ENCODE measurements around the gene MALSU1.
"Not testable (repeated sequence)": the region's sequence is repeated elsewhere in the genome, so short reads cannot be mapped to it uniquely, and the experiment has no call there.

Gene MALSU1

DNA sequence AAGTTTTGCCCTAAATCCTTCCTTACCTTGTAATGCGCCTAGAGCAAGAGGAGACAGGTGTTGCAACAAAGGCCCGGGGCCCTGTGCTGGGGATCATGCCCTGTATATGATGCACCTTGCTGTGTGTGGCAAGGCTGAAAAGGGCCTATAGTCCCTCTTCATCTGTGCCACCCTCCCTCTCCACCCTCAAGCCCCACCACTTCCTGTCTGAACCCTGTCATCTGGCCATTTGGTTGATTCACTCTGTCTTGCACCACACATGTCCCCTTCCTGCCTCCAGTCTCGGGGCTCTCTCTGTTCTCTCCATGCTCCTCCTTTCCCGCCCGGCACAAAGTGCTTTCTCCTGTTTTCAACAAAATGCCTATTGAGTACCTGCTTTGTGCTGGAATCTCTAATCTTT is 11.5 kb upstream of the MALSU1 start:
- no peak for DNase-seq

DNA sequence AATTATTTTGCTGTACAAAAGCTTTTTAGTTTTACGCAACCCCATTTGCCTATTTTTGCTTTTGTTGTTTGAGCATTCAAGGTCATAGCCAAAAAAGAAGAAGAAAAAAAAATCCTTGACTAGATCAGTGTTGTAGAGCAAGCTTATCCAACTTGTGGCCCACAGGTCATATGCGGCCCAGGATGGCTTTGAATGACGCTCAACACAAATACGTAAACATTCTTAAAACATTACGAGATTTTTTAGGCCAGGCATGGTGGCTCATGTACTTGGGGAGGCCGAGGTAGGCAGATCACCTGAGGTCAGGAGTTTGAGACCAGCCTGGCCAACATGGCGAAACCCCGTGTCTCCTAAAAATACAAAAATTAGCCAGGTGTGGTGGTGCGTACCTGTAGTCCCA is 8.1 kb upstream of the MALSU1 start:
- DNase-seq: no peak

DNA sequence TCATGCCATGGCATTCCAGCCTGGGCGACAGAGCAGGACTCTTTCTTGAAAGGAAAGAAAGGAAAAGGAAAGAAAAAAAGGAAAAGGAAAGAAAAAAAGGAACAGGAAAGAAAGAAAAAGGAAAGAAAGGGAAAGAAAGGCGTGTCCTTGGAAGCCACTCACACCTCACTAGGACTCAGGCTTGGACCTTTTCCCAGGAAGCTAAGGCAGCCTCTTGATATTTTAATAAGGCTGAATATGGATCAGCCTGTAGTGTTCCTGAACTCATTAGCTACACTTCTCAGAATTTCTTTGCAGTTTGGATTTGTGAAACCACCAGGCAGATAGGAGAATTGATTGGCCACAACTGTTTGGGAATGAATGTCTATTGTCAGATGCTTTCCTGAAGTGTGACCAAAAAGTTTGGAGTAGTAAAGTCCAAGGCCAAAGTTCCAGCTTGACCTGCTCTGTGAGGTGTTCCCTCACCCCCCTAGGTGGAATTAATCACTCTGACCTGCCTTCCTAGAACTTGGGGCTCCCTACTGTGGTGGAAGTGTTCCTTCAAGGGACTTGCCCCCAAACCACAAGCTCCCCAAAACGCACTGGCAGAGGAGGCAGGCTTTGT is 7.1 kb upstream of the MALSU1 start:
- DNase-seq: no peak

DNA sequence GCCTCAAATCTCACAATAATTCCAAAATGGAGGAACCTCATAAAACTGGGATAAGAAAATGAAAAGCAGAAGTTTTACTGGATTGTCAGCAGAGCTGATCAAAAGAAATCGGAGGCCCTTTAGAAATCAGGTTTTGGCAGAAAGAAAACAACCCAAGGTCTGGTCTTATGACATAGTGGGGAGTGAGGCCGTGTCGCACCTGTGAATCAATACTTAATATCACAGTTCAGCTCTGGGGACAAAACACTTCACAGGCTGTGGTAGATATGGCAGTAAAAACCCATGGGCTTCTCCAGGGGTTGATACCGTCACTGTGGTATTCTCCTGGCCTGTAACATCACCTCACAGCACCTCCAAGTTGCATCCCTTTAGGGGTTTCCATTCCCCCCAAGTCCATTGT is 6.5 kb upstream of the MALSU1 start:
- DNase-seq: no peak

DNA sequence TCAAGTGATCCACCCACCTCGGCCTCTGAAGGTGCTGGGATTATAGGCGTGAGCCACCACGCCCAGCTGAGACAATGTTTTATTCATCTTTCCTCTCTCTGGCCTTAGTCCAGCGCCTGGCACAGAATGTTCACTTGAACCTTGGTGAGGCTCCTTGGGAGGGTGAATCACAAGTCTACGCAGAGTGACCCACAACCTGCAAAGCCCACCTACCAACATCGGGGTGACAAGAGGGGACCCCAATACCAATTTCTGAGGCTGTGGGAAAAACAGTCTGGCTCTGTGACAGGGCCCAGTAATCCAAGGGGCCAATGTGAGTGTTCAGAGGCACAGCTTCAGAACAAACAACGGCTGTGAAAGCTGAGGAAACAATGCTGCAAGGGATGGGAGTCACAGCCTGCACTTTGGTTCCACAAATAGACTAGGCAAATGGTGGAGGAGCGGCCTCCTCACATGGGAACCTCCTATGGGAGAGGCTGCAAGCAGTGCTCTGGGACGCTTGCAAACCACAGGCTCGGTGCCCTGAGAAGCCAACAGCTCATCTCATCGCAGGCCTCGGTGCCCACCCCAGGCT is 5.6 kb upstream of the MALSU1 start:
- no peak for DNase-seq

DNA sequence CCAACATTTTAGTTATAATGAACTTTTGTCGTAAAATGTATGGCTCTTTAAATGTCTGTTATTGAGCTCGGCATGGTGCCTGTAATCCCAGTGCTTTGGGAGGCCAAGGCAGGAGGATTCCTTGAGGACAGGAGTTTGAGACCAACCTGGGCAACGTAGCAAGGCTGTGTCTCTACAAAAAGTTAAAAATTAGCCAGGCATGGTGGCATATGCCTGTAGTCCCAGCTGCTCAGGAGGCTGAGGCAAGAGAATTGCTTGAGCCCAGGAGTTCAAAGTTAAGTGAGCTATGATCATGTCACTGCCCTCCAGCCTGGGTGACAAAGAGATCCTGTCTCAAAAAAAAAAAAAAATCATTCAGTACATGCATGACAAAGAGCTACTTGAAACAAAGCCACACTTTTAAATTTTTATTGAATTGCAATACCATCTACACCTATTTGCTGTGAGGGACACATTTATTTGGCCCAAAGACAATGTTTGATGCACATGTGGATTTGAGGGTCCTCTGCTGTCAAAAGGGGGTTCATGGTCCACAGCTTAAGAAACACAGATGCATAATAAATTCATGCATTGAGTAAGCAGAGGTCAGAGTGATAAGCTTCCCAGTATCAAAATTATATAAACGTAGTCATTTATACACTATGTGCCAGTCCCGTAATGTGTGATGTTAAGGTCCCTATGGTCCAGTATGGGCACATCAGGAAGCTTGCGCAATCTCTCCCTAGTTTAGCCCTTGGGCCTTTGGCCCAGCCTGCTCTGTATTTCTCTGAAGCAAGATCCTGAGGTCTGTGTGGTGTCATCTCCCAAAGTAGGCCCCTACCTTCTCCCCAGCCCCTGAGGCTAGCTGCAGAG is 4.4 kb upstream of the MALSU1 start:
- no peak for DNase-seq

DNA sequence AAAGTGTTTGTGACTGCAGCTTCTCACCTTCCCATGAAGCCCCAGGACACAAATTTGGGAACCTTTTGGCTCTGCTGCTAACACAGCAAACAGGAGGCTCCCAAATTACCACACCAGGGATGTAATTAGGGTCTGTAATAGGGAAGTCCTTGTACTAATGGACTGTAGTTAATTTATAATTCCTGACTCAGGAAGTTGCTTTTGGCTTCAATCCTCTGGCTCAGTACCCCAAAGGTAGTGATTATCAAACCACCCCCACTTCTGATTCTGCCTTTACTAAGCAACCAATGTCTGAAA is 3.8 kb upstream of the MALSU1 start:
- DNase-seq: no peak

DNA sequence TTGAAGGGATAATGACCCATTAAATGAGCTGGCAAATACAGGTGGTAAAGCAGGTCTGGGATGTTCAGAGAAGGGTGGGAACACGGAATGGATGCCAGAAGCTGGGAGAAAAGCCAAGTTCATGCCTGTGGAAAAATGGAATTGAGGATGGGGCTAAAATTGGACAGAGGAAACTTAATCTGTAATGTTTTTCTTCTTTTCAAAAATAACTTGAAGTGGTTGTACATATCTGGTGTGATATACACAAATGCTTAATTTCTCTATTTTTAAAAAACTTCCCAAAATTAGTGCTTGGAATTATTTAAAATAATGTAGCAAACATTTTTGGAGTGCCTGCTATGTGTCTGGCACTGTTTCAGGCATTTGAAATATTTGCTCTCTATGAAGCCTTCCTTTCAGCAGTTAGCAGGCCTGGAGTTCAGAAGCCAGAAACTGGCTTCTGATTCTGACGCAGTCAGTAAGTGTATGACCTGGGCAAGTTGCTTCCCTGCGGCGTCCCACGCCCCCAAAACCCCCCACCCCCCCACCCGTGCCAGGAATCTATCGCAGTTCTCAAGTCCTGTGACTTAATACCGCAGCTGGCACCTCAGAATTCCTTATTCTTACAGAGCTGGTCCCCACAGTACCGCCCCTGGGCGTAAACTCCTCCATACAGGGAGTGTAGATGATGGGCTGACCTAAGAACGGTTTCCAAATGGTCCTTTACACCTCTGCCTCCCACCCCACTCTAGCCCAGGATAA is 828 bp upstream of the MALSU1 start:
- no peak for DNase-seq

DNA sequence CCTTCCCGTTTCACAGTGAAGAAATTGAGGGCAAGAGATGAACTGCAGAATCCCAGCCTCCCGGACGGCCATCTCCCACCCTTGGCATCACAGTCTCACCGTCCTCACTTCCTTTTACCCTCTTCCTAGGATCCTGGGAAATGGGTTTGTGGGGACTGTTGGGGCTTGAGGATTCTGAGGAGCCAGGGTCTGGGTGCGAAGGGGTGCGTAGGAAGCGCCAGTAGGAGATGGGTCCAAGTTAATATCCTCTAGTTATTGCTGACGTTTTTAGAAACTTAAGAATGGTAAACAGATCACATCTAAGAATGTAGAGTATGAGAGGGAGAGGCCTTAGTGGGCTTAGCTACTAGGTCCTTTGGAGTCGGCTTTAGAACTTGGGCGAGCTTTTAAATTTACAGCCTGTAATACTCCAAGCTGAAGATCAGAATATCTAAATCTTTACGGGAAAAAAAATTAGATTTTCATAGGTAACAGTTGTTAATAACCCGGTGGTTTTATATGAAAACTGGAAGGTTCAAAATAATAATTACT is 696 bp downstream of the MALSU1 start:
- no peak for DNase-seq

DNA sequence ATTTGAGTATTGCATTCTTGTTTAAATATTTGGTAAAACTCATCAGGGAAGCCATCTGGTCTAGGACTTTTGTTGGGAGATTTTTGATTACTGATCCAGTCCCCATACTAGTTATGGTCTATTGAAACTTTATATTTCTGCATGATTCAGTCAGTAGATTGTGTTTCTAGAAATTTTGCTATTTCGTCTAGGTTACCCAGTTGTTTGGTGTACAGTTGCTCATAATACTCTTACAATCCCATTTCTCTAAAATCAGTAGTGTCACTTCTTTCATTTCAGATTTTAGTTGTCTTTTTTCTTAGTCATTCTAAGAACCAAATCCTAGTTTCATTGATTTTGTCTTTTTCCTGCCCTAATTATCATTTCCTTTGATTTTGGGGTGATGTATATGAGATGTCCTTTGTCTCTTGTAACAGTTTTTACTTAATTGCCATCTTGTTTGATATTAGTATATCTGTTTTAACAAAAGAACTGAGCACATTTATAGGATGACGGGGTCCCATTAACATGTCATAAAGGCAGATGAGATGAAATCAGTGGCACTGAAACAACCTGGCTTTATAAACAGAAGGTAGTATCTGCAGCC is 7.9 kb downstream of the MALSU1 start:
- DNase-seq: no peak

DNA sequence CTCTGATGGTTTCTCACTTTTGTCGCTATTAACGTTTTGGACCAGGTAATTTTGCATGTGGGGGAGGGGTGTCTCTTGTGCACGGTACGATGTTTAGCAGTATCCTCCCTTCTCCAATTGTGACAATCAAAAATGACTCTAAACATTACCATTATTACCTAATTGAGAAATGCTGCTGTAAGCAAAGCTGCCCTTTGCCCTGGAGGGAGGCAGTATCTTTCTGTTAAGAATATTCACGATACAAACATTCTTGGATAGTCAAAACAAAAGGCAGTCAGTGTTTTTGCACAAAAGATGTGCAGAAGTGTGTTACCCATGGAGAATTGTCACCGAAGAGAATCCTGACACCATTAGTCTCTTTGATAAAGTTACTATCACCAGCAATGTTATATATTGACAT is 9.6 kb downstream of the MALSU1 start:
- DNase-seq: no peak

DNA sequence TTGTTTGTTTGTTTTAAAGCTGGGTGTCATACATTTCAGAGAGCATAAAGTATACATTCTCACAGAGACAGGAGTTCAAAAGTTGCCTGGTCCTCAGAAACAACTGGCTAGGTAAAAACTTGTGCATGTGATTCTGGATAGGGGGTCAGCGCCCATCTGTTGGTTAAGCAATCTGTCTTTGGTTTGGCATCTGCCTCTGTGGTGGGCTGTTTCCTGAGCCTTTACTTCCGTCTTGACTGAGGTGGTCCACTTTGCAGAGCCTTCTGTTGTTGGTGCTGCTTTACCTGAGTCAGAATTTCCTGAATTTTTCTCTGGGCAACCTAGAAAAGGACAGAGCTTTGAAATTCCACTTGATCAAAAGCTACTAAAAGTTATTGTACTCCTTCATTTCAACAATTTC is 13.0 kb downstream of the MALSU1 start:
- not testable (repeated sequence) for DNase-seq

DNA sequence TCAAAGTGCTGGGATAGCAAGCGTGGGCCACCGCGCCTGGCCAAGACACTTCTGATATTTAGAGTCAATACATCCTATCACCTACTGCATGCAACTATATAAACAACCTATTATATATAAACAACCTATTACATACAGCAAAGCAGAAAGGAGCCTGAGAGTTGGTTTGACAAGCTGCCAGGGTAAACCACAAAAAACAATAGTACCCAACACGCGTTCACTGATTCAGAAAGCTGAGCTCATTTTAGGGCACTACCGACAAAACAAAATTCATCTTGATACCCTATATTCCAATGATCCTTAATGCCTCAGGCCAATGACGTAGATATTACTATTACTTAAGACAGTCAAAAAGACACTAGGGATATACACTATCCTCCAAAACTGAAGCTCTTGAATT is 16.2 kb downstream of the MALSU1 start:
- no peak for DNase-seq

DNA sequence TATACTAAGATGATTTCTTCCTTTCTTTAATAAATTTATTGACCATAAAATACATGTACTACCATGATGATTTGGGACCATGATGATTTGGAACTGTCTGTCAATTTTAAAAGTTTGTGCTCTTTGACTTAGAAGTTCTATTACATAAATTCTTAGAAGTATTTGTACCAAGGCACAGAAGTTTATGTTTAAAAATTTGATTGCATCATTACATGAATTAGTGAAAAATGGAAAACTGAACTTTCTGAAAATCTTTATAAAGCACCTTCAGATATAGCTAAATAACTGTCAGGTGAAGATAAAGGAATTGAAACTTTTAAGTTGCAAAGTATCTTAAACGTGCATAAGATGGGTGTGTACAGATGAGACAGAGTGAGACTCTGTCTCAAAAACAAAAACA is 32.0 kb downstream of the MALSU1 start:
- DNase-seq: no peak

DNA sequence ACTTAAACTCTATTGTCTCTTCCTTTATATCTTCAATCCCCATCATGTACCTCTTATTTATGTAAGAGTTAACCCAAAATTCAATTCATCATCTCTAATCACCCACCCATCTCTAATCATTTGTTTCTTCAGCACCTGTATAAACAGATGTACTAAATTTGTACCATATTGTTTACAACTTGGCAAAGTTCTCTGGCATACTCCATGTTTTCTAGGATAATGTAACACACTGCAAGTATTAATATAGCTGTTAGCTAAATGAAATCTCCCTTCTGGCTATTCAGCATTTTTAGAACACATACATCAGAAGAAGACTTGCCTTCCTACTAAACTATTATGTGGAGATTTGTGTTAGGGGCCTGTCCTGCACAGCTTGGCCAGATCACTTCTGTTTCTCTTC is 33.1 kb downstream of the MALSU1 start:
- no peak for DNase-seq

DNA sequence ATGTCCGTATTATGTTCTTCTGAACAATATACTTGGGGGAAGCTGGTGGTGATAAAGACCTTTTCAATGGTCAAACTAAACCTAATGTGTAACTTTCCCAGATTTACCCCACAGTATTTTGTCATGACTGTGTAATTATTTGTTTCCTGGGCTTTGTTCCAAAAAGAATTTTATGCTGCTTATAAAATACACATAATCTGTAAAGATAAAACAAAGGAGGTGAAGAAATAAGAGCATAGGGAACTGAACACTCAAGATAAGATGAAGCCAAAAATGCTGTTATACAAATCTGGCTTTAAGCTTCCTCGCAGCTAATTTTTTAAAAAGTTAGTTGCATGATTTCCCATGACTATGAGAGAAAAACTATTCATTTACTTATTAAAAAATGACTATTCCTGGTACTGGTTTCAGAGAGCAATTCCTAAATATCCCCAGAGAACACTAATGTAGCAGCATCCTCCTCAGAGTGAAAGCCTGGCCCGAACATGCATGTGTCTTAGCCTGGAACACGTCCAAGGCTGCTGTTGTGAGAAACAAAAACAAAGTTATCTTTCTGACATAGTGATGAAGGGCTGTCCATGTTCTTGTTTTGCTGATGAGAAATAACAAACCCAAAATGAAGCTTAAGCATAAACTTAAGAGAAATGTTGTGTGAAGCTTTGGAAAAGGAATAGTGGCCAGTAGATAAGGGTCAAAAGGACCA is 33.9 kb downstream of the MALSU1 start:
- DNase-seq: no peak

DNA sequence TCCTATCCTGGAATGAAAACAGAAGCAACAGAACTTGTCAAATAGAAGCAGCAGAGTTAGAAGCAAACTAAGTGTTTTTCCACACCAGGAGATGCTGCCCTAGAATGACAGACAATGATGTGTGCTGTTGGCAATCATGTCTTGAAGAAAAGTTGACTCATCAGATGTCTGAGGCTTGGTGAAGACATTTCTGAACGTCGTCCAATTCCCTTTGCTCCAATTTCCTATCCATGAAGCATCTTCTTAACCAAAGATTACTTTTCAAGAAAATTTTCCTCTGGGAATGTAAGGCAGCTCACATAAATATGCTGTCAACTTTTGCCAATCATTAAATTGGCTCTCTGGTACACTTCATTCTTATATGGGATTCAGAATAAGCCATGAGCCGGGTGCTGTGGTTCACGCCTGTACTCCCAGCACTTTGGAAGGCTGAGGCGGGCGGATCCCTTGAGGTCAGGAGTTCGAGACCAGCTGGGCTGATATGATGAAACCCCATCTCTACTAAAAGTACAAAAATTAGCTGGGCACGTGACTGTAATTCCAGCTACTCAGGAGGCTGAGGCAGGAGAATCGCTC is 34.6 kb downstream of the MALSU1 start:
- no peak for DNase-seq

DNA sequence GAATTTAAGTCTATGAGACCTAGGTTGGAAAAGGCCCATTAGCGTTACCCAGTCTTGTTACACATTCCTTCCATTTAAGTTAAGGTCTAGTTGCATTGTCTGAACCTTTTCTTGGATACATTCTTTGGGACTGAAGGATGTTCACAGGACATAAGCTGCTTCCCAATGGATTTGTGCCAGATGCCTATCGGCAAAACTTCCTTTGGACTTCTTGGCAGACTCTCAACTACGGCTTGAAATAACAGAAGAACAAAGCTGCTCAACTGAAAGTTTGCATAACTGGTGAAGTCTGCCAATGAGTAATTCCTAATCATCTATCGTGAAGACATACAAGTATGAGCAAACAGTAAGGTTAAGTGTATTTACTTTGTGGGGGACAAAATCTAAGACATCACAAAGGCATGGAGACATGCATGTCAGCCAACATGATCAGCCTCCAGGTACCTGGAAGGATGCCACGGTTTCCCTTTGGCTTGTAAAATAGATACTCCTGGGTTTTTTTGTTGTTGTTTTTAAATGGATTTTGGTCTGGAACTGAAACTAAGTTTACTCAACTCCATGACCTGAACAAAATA is 35.4 kb downstream of the MALSU1 start:
- no peak for DNase-seq

DNA sequence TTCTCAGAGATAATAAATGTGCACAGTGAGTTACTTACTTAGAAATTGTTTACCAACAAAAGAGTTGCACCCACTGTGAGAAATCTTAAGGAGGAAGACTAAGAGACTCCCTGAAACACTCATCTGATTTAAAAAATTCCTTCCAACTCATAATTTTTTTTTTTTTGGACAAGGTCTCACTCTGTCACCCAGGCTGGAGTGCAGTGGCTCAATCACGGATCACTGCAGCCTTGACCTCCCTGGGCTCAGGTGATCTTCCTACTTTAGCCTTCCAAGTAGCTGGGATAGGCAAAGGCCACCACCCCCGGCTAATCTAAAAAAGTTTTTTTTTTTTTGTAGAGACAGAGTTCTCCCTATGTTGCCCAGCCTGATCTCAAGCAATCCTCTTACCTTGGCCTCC is 36.0 kb downstream of the MALSU1 start:
- no peak for DNase-seq

DNA sequence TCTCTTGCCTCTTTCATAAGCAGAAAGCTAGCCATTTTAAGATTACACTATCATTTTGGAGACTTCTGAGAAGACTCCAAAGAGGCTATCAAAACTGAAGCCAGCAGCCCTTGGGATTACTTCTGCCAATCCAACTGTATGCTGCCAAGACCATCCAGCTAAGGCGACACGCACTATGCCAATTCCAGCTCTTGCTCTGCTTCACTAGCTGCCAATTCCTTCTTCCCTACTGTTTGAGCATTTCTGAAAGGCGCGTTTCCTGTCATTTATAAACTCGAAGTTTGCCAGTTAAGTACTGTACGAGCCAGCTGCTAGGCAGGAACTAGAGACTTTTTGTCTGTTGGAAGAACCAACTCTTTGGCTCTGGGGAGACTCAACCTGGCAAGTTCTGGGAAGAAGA is 36.5 kb downstream of the MALSU1 start:
- DNase-seq: no peak

DNA sequence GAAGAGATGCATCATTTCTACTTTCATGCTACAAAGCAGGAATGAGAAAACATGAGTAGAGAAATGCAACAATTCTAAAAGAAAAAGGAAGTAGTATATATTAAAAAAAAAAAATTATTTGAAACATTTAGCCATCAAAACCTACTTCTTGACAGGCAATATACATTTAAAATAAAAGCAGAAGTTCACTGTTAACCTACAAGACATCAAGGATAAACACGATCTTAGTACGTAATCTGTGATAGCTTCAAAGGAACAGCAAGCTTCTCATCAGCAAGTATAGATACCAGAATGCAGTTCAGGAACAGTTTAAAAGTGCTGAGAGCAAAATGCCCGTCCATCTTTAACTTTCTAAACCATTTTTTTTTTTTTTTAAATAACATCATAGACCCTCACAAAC is 36.9 kb downstream of the MALSU1 start:
- DNase-seq: no peak

DNA sequence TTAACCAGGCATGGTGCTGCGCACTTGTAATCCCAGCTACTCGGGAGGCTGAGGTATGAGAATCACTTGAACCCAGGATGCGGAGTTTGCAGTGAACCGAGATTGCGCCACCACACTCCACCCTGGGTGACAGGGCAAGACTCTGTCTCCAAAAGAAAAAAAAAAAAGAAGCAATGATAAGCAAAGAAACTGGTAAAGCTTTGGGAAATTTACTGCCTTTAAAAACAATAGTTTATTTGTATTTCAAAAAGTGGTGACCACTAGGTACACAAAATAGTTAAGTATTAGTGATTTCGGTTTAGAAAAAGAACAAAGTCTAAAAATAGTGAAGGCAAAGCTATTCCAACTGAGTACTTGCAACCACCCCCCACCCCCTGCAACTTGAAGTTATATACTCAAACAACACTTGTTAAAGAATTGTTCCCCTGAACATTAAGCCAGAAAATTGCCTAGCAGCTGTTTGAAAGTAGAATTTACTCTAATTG is 37.7 kb downstream of the MALSU1 start:
- no peak for DNase-seq
